ENCODE data around the gene KCNH2. TPM values are rescaled to one million over a fixed set of nuclear protein-coding genes. Genes with fewer than 3 reads are reported as not detected.

The KCNH2 gene
- total and polyA plus RNA-seq, 5 experiments from 2014 or later = 0.45 to 2.5 (median 1.5) TPM

DNA sequence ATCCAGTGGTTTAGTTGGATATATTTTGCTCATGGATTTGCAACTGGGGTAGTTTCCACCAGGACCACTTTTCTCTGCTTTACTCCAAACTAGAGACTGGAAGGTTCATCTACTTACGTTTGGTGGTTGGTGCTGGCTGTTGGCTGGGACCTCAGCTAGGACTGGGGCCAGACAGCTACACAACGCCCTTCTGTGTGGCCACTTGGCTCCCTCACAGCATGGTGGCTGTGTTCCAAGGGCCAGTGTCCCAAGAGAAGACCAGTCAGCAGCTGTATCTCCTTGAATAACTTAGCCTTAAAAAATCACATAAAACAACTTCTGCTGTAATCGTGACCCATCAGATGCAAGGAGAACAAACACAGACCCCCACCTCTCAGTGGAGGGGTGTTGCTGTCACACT is 4.2 kb upstream of the KCNH2 start:
- Mint-ChIP-seq H3K27me3 (peaks cover under 1 to 45% (median 26%) of the 10 kb centered on the region in 5 donors), H3K9me3 (peaks cover 0 to 2% (median 0%) of the 10 kb centered on the region in 9 donors), H3K4me3 (no peak overlapping the region), H3K27ac (no peak overlapping the region), H3K4me1 (peaks cover 14 to 26% (median 20%) of the 10 kb centered on the region in 4 donors), H3K36me3 (no peaks in the 10 kb centered on the region)
- DNase-seq (no peak), ATAC-seq (no peak)
- POLR2A ChIA-PET = no interaction called here

DNA sequence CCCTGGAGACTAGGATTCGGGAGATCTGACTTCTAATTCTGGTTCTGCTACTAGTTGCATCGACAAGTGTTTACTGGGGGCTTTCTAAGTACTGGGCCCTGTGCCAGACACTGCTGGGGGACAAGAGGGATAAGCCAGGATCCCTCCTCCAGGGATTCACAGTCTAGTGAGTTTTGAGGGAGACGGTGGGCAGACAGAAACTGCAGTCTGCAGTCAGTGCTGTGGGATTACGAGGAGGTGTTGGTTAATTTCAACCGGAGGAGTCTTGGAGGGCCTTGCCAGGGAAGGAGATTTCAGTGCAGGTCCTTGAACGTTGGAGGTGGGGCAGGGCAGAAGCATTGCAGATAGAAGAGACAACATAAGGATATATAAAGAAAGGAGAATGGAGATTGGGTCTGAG is 3.5 kb upstream of the KCNH2 start:
- H3K9me3 Mint-ChIP-seq = peaks cover 0 to 2% (median 0%) of the 10 kb centered on the region in 9 donors
- no peak for ATAC-seq
- POLR2A ChIA-PET = no interaction called here
- H3K27ac Mint-ChIP-seq = no peak overlapping the region
- H3K36me3 Mint-ChIP-seq = no peaks in the 10 kb centered on the region
- H3K27me3 Mint-ChIP-seq = peaks cover 7 to 52% (median 32%) of the 10 kb centered on the region in 5 donors
- peak overlapping the region in 1 of 10 donors; percentile 16 for H3K4me3 Mint-ChIP-seq
- peaks cover 20 to 33% (median 27%) of the 10 kb centered on the region in 4 donors for H3K4me1 Mint-ChIP-seq
- DNase-seq = peak in 1 of 10 donors; percentile 16

DNA sequence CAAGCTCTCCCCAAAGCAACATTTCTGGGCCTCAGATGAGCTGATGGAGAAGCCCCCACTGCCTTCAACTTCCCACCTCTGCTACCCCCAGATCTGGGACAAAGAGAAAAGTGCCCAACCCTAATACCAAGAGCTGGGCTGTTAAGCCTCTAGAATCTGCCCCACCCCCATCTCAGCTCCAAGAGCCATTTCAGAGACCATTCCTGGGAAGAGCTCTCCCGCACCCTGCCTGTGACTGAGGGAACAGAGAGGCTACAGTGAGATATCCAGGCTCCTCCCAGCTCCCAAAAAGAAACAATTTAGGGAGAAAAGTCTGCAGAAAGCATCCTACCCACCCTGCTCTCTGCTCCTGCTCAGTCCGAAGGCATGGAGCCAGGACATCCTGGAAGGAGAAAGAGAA is 2.5 kb upstream of the KCNH2 start:
- DNase-seq = peak in 1 of 10 donors; percentile 4
- peak overlapping the region in 1 of 10 donors; percentile 48 for H3K27ac Mint-ChIP-seq
- peaks cover 8 to 53% (median 34%) of the 10 kb centered on the region in 5 donors for H3K27me3 Mint-ChIP-seq
- H3K4me1 Mint-ChIP-seq = peaks cover 16 to 32% (median 24%) of the 10 kb centered on the region in 4 donors
- H3K36me3 Mint-ChIP-seq = no peaks in the 10 kb centered on the region
- POLR2A ChIA-PET = interaction anchor here (0.8 to 2.8 kb wide), 4 partner anchors 12 to 49 kb away, joined by 3 to 14 read pairs (median 3); no protein-coding TSS in a partner anchor
- no peak for ATAC-seq
- no peaks in the 10 kb centered on the region for H3K9me3 Mint-ChIP-seq
- no peak overlapping the region for H3K4me3 Mint-ChIP-seq

DNA sequence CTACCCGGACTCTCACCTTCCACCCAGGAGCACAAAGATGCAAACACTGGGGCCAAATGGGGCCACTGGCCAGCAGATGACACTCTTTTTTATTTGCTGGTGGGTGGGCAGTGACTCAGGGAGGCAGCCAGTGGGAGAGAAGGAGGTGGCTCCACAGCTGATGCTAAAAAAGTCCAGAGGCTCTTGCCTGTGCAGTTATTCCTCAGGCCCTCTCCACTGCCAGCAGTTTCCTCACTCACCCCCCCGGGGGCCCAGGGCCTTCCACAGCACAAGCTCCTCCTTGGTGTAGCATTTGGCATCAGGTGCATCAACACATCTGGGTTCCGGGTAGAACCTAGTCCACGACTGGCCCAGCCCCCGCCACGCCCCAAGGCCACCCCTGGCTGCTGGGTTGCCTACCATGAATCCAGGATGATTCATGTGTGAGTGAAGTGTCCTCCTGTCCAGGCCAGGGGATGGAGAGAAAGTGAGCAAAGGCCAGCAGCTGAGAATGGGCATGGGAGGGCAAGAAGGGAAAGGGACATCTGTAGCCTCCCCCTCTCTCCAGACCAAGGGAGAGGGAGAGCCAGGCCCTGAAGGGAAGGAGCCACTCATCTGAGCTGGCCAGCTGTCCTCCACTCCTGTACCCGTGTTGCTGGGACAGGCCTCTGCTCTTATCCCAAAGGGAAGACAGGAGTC is 1.7 kb upstream of the KCNH2 start:
- Mint-ChIP-seq H3K9me3 (no peaks in the 10 kb centered on the region), H3K4me1 (peaks cover 21 to 33% (median 27%) of the 10 kb centered on the region in 4 donors), H3K27me3 (peaks cover 8 to 50% (median 31%) of the 10 kb centered on the region in 5 donors), H3K36me3 (no peaks in the 10 kb centered on the region), H3K4me3 (peak overlapping the region in 6 of 10 donors; percentile 29 to 56 (median 42)), H3K27ac (peak overlapping the region in 1 of 10 donors; percentile 14)
- POLR2A ChIA-PET = interaction anchor here (0.8 to 2.8 kb wide), 5 partner anchors 11 to 48 kb away, joined by 3 to 14 read pairs (median 3); partner anchors contain the start of gene NOS3
- ATAC-seq (no peak), DNase-seq (peak in 1 of 10 donors; percentile 37)

DNA sequence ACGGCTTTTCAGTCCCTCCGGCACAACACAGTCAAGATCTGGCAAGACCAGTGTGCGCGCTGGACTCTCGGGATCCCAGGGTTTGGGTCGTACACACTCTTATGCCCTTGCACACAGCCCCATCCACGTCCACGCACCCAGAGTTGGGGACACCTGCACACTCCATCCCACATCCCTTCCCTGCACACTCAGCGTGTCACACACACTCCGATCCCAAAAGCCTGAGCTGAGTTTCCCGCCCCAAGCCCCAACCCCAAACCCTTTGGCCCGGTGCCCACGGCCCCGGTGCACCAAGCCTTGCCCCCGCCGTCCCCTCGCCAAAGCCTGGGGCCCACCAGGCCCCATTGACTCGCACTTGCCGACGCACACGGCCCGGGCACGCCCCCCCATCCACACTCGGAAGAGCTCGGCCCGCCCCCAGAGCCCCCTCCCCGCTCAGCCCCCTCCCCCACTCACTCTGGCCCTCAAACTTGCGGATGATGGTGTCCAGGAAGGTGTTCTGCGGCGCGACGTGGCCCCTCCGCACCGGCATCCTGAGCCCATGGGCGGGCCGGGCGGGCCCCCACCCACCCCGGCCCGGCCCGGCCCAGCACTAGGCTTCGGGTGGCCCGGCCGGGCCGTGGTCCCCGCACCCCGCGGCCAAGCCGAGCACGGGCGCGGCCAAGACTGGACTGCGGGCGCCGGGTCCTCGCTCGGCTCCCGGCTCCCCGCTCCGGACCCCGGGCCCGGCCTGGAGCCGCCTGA is 567 bp downstream of the KCNH2 start:
- POLR2A ChIA-PET = interaction anchor here (1.0 to 1.1 kb wide), 2 partner anchors 8 to 35 kb away, joined by 3 to 4 read pairs; no protein-coding TSS in a partner anchor
- Mint-ChIP-seq H3K27me3 (peaks cover 7 to 40% (median 27%) of the 10 kb centered on the region in 5 donors), H3K4me3 (peak overlapping the region; percentile 66 to 90 (median 82)), H3K4me1 (peaks cover 28 to 54% (median 45%) of the 10 kb centered on the region in 4 donors), H3K9me3 (no peaks in the 10 kb centered on the region), H3K27ac (peak overlapping the region in 5 of 10 donors; percentile 38 to 75 (median 47)), H3K36me3 (no peaks in the 10 kb centered on the region)
- no peak for ATAC-seq
- DNase-seq = no peak

DNA sequence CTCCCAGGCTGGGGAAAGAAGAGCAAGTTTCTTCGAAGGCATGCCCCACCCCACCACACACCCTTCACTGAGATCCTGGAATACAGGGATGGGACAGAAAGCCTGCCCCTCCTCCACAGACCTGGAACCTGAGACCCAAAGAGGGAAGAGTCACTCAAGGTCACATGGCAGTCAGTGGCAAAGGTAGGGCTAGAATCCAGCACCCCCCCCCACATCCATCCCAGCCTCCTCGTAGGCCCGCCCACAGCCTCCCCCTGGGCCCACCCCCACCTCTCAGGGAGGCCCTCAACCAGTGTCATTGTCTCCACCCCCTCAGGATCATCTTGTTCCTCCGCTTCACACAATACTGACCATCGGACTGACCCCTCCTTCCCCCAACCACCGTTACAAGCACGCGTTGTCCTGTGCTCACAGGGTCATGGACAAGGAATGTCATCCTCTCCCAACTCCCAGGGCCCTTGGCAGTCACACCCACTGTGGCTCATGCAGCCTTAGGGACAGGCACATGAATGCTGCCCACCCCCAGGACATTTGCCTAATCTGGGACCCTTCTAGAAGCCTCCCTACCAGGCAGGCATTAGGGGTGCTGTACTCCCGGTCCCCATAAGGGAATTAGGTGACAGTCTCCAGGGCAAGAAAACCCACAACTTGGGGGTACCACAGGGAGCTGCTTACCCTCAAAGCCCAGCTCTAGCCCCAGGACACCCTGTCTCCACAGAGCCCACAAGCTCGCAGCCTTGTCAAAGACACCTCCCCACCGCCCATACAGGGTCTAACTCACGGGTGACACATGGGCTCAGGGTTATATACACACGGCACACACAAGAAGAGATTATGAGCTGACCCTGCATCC is 1.4 kb downstream of the KCNH2 start:
- peaks cover 7 to 39% (median 22%) of the 10 kb centered on the region in 5 donors for H3K27me3 Mint-ChIP-seq

DNA sequence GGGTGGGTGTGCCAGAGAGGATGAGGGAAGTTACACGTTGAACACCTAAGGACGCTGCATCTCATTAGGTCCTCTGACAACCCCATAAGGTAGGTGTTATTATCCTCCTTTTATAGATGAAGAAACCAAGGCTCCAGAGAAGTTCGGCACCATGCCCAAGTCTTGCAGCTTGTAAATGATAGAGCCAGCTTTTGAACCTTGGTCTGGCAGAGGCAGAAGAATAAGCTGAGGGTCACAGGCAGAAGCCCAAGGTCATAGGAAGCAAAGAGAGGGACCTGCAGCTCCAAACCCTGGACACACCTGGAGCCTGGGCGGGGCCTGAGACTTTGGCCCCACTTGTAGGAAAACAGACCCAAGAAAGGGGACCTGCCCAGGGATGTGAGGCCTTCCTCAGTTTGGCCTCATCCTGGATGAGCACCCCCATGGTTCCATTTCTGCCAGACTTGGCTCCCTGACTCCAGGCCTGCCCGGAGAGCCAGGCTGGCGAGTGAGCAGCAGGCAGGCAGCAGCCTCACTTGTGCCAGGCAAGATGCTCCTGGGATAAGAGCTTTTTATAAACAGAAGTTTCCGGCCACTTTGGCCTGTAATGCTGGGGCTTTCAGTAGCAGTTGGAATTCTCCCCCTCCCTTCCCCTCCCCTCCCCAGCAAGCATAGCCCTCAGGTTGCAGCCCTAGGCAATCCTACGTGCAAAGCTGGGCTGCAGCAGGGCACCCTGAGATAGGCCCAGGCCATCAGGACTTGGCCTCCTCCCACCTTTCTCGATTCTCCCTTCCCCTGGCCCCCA is 2.4 kb downstream of the KCNH2 start:
- Mint-ChIP-seq H3K4me1 (peaks cover 31 to 65% (median 50%) of the 10 kb centered on the region in 4 donors), H3K27ac (peak overlapping the region in 8 of 10 donors; percentile 57 to 91 (median 72)), H3K27me3 (peaks cover 3 to 29% (median 15%) of the 10 kb centered on the region in 5 donors), H3K4me3 (peak overlapping the region; percentile 69 to 86 (median 78)), H3K36me3 (no peaks in the 10 kb centered on the region), H3K9me3 (no peaks in the 10 kb centered on the region)
- POLR2A ChIA-PET = interaction anchor here (1.0 to 3.7 kb wide), 8 partner anchors 9 to 53 kb away, joined by 3 to 29 read pairs (median 8); partner anchors contain the start of genes ABCB8 and ATG9B
- ATAC-seq (no peak), DNase-seq (no peak)

More for the DNA sequence above, 1.4 kb downstream of the KCNH2 start:
- Mint-ChIP-seq H3K9me3 (no peaks in the 10 kb centered on the region), H3K36me3 (no peaks in the 10 kb centered on the region), H3K27ac (peak overlapping the region in 6 of 10 donors; percentile 32 to 75 (median 43)), H3K4me1 (peaks cover 28 to 58% (median 47%) of the 10 kb centered on the region in 4 donors), H3K4me3 (peak overlapping the region; percentile 66 to 90 (median 82))
- no peak for DNase-seq
- POLR2A ChIA-PET = interaction anchor here (1.0 to 3.7 kb wide), 4 partner anchors 8 to 42 kb away, joined by 3 to 29 read pairs (median 14); no protein-coding TSS in a partner anchor
- ATAC-seq = no peak

DNA sequence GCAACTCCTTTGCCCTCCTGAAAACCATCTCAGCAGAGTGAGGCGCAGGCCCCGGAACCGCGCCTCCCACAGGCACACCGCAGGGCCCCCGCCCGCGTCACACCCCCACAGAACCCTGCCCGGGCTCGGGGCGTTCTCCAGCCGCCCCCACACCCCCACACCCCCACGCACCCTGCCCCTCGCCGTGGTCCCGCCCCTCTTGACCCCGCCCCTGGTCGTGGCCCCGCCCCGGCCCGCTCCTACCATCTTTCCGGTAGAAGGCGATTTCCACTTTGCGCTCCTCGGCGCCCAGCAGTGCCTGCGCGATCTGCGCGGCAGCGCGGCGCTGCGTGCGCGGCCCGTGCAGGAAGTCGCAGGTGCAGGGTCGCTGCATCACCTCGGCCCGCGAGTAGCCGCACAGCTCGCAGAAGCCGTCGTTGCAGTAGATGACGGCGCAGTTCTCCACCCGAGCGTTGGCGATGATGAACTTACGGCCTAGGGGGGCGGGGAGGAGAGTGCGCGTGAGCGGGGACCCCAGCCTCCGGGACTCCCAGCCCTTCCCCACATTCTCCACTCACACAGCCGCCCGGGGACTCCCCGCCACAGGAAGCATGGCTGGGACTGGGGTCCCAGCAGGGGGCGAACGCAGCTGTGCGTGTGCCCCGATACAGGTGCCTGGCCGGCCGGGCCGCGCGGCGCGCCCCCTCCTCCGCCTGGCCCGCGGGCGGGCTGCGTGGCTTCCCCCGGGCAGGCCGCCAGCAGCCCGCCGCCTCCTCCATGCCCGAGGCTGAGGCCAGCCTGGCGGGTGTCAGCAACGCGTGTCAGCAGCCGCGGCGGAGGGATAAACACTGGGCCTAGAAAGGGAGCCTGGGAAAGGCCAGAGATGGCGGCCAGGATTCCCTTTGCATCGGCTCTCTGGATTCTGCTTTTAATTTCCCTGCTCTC is 3.4 kb downstream of the KCNH2 start:
- peak overlapping the region; percentile 70 to 98 (median 94) for H3K27ac Mint-ChIP-seq
- ATAC-seq = peak; percentile 75 to 80
- H3K9me3 Mint-ChIP-seq = no peaks in the 10 kb centered on the region
- peak; percentile 69 to 90 (median 80) for DNase-seq
- peaks cover 30 to 71% (median 50%) of the 10 kb centered on the region in 4 donors for H3K4me1 Mint-ChIP-seq
- peaks cover 3 to 27% (median 15%) of the 10 kb centered on the region in 5 donors for H3K27me3 Mint-ChIP-seq
- H3K36me3 Mint-ChIP-seq = no peaks in the 10 kb centered on the region
- POLR2A ChIA-PET = interaction anchor here (0.7 to 3.7 kb wide), 14 partner anchors 10 to 460 kb away, joined by 3 to 29 read pairs (median 4); partner anchors contain the start of genes ABCB8, ATG9B and GIMAP7
- peak overlapping the region; percentile 80 to 92 (median 87) for H3K4me3 Mint-ChIP-seq

DNA sequence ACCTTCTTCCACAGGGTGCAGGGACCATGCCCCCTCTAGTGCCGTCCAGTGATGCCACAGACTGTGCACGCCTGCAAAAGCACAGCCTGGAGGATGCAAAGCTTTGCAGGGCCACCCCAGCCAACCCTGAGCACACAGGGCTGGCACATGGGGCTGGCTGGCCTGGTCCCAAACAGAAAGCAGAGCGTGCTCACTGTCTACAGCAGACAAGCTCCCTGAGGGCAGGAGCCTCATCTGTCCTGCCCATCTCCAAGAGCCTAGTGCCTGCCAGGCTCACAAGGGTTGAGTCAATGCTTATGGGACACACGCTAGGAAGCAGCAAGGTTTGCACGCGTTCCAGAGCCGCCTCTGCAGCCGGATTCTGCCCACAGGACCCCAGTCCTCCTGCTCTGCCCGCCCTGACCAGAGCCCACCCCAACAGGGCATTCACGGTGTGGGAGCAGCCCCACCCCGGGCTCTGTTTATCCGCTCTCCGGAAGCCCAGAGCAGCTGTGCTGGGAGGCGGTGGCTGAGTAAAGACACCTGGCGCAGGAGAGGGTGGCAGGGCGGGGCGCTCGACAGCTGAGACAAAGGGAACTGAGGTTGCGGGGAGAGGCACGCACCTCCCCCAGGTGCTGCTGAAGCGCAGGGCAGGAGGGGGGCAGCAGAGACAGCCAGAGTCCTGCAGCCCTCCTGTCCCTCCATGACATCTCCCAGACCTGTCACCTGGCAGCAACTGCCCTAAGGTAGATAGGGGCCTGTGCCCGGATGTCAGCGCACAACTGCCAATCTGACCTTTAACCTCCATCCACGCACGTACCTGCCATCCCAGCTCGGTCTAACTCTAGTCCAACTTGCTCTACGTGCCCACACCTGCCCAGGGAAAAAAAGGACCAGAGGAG is 4.3 kb downstream of the KCNH2 start:
- Mint-ChIP-seq H3K27me3 (peaks cover 3 to 22% (median 14%) of the 10 kb centered on the region in 5 donors), H3K27ac (peak overlapping the region; percentile 70 to 98 (median 94)), H3K9me3 (no peaks in the 10 kb centered on the region), H3K4me1 (peaks cover 29 to 68% (median 48%) of the 10 kb centered on the region in 4 donors), H3K36me3 (no peaks in the 10 kb centered on the region), H3K4me3 (peak overlapping the region; percentile 80 to 92 (median 86))
- ATAC-seq (peak; percentile 36 to 50), DNase-seq (peak in 8 of 10 donors; percentile 37 to 73 (median 52))
- POLR2A ChIA-PET = interaction anchor here (0.8 to 3.7 kb wide), 13 partner anchors 9 to 65 kb away, joined by 3 to 29 read pairs (median 6); partner anchors contain the start of gene ABCB8

All from naive thymus-derived CD8-positive, alpha-beta T cell (primary cell).